Astrocyte (in vitro differentiated cells and primary cell): ENCODE data around the gene CYP2A6. TPM values are rescaled to one million over a fixed set of nuclear protein-coding genes. Genes with fewer than 3 reads are reported as not detected.
"Not testable (repeated sequence)": the region's sequence is repeated elsewhere in the genome, so short reads cannot be mapped to it uniquely, and the experiment has no call there.

ENCODE experiments used
- DNase-seq: peaks from one replicate; pipeline ENCODE4 v3.0.0-alpha.2; 2010; ENCODE audit warnings: low read depth
- FAIRE-seq: peaks from 2 replicates; lab custom pipeline; 2011; peaks lifted over from hg19 to GRCh38; lab: Jason Lieb, UNC
- H2AFZ ChIP-seq: 2 replicates; pipeline ENCODE4 v1.6.0; 2012; ENCODE audit warnings: low read depth, low read length, inconsistent platforms
- H3K27ac ChIP-seq: 2 replicates; pipeline ENCODE4 v1.5.1; 2011; ENCODE audit warnings: low read depth, low read length, inconsistent platforms
- H3K27me3 ChIP-seq: 2 replicates; pipeline ENCODE4 v1.6.0; 2011; ENCODE audit warnings: low read length, inconsistent platforms; ENCODE audit not compliant: insufficient read depth
- H3K36me3 ChIP-seq: 2 replicates; pipeline ENCODE4 v1.5.1; 2011; ENCODE audit warnings: low read length, inconsistent platforms; ENCODE audit not compliant: insufficient read depth
- H3K4me1 ChIP-seq: 2 replicates; pipeline ENCODE4 v1.5.1; 2011; ENCODE audit warnings: low read length, inconsistent platforms; ENCODE audit not compliant: insufficient read depth
- H3K4me2 ChIP-seq: 2 replicates; pipeline ENCODE4 v1.6.0; 2012; ENCODE audit warnings: low read length, inconsistent platforms
- H3K4me3 ChIP-seq: 2 replicates; pipeline ENCODE4 v1.5.1; 2011; ENCODE audit warnings: low read depth, mild to moderate bottlenecking, low read length, inconsistent platforms; ENCODE audit not compliant: insufficient read depth
- H3K79me2 ChIP-seq: 2 replicates; pipeline ENCODE4 v1.6.0; 2012; ENCODE audit warnings: mild to moderate bottlenecking, low read length, inconsistent platforms; ENCODE audit not compliant: insufficient read depth
- H3K9ac ChIP-seq: 2 replicates; pipeline ENCODE4 v1.6.0; 2012; ENCODE audit warnings: mild to moderate bottlenecking, low read length, inconsistent platforms
- H3K9me3 ChIP-seq: 2 replicates; pipeline ENCODE4 v1.5.1; 2012; ENCODE audit warnings: low read depth, mild to moderate bottlenecking, low read length, inconsistent platforms; ENCODE audit not compliant: insufficient read depth
- H4K20me1 ChIP-seq: 2 replicates; pipeline ENCODE4 v1.6.0; 2012; ENCODE audit warnings: low read length, inconsistent platforms; ENCODE audit not compliant: insufficient read depth
- H3K27ac Mint-ChIP-seq: one replicate; pipeline ENCODE4 v1.8.0; 2021; ENCODE audit warnings: mild to moderate bottlenecking, mixed read lengths; ENCODE audit not compliant: unreplicated experiment
- H3K27me3 Mint-ChIP-seq: one replicate; pipeline ENCODE4 v1.8.0; 2021; ENCODE audit warnings: low read depth, mixed read lengths; ENCODE audit not compliant: unreplicated experiment
- H3K36me3 Mint-ChIP-seq: one replicate; pipeline ENCODE4 v1.8.0; 2021; ENCODE audit warnings: low read depth, mixed read lengths; ENCODE audit not compliant: unreplicated experiment
- H3K4me1 Mint-ChIP-seq: one replicate; pipeline ENCODE4 v1.8.0; 2021; ENCODE audit warnings: low read depth, mixed read lengths; ENCODE audit not compliant: unreplicated experiment
- H3K4me3 Mint-ChIP-seq: one replicate; pipeline ENCODE4 v1.8.0; 2021; ENCODE audit warnings: mild to moderate bottlenecking, moderate library complexity, mixed read lengths; ENCODE audit not compliant: unreplicated experiment
- H3K9me3 Mint-ChIP-seq: one replicate; pipeline ENCODE4 v1.8.0; 2021; ENCODE audit warnings: mild to moderate bottlenecking, mixed read lengths; ENCODE audit not compliant: unreplicated experiment
- CTCF ChIP-seq: IDR thresholded peaks from 2 replicates; pipeline ENCODE4 v1.5.1; 2011; ENCODE audit warnings: low read depth, mild to moderate bottlenecking, inconsistent platforms, low read length, moderate library complexity; ENCODE audit not compliant: insufficient read depth
- EZH2 ChIP-seq: IDR thresholded peaks from 2 replicates; pipeline ENCODE4 v1.6.1; 2012; ENCODE audit warnings: mild to moderate bottlenecking, low read length, inconsistent platforms; ENCODE audit not compliant: insufficient read depth
- total RNA-seq: library from RNA; stranded (reverse); gene quantifications from 2 replicates; pipeline ENCODE4 v1.2.1, GENCODE V29; 2021

Gene CYP2A6
- total RNA-seq, 1 donor from 2014 or later = not detected

DNA sequence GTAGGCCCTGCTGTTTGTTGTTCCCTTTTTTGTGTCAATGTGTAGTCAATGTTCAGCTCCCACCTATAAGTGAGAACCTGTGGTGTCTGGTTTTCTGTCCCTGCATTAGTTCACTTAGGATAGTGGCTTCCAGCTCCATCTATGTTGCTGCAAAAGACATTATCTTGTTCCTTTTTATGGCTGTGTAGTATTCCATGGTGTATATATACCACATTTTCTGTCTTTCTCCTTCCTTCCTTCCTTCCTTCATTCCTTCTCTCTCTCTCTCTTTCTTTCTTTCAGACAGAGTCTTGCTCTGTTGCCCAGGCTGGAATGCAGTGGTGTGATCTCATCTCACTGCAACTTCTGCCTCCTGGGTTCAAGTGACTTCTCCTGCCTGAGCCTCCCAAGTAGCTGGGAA is 21.0 kb downstream of the CYP2A6 start:
- H2AFZ ChIP-seq = no peak overlapping the region
- no peaks in the 10 kb centered on the region for H3K27me3 Mint-ChIP-seq
- FAIRE-seq (no peak), DNase-seq (no peak)
- peaks cover 14% of the 10 kb centered on the region for H3K36me3 Mint-ChIP-seq
- no peak overlapping the region for H3K27ac Mint-ChIP-seq
- H3K4me1 ChIP-seq = no peaks in the 10 kb centered on the region
- no peak overlapping the region for H3K27ac ChIP-seq
- H3K9me3 ChIP-seq = no peaks in the 10 kb centered on the region
- peaks cover 8% of the 10 kb centered on the region for H3K9me3 Mint-ChIP-seq
- TF ChIP-seq EZH2 (no peak), CTCF (no peak)
- H3K4me2 ChIP-seq = no peak overlapping the region
- no peaks in the 10 kb centered on the region for H3K36me3 ChIP-seq
- no peak overlapping the region for H3K4me3 Mint-ChIP-seq
- no peaks in the 10 kb centered on the region for H4K20me1 ChIP-seq
- H3K27me3 ChIP-seq = no peaks in the 10 kb centered on the region
- peaks cover 7% of the 10 kb centered on the region for H3K4me1 Mint-ChIP-seq
- H3K79me2 ChIP-seq = no peaks in the 10 kb centered on the region
- no peak overlapping the region for H3K9ac ChIP-seq
- H3K4me3 ChIP-seq = no peak overlapping the region

- FAIRE-seq (no peak), DNase-seq (no peak)
- no peaks in the 10 kb centered on the region for H3K27me3 Mint-ChIP-seq
- H3K27ac Mint-ChIP-seq = no peak overlapping the region
- H3K4me2 ChIP-seq = no peak overlapping the region
- H3K4me1 Mint-ChIP-seq = peaks cover 17% of the 10 kb centered on the region
- H3K9me3 ChIP-seq = no peaks in the 10 kb centered on the region
- no peak overlapping the region for H2AFZ ChIP-seq
- H3K36me3 Mint-ChIP-seq = peaks cover 18% of the 10 kb centered on the region
- H3K4me3 Mint-ChIP-seq = no peak overlapping the region
- no peaks in the 10 kb centered on the region for H3K27me3 ChIP-seq
- no peak overlapping the region for H3K9ac ChIP-seq
- peaks cover 10% of the 10 kb centered on the region for H3K9me3 Mint-ChIP-seq
- no peaks in the 10 kb centered on the region for H3K4me1 ChIP-seq
- TF ChIP-seq EZH2 (no peak), CTCF (no peak)
- H3K79me2 ChIP-seq = no peaks in the 10 kb centered on the region
- H3K27ac ChIP-seq = no peak overlapping the region
- no peak overlapping the region for H3K4me3 ChIP-seq
- no peaks in the 10 kb centered on the region for H4K20me1 ChIP-seq
- no peaks in the 10 kb centered on the region for H3K36me3 ChIP-seq
Observed at GRCh38 chr19:40827386-40828247, 22.6 kb downstream of the CYP2A6 start.

DNA sequence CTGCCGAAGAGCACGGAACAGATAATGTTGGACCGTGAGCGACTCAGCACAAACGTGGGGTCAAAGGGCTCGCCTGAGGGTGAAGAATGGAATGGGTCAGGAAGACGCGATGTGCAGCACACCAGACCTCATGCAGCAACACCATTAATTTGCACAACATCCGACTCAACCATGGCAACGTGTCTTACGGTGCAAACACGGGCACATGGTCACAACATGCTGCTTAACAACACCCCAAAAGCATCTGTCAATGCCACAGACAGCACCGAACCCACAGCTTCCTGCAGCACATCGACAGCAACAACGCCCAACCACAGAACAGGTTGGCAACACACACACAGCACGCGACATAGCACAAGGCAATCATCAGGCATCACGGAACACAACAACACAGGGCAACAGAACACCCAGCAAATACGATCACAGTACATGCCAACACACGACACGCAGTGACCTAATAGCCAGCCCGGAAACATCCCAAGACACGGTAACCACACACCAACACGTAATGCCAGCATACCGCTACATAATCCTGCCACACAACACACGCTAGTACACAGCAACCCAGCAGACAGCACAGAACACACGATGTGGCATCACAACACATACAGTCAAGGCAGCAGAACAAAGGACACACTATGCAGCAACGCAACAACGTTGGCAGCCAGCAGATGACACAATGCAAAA is 23.4 kb downstream of the CYP2A6 start:
- peaks cover 10% of the 10 kb centered on the region for H3K9me3 Mint-ChIP-seq
- not testable (repeated sequence) for H4K20me1 ChIP-seq, H3K27me3 Mint-ChIP-seq, H3K27ac ChIP-seq, H3K27ac Mint-ChIP-seq, DNase-seq, H3K4me3 Mint-ChIP-seq, H3K9me3 ChIP-seq, H3K4me3 ChIP-seq, H2AFZ ChIP-seq, H3K27me3 ChIP-seq, H3K9ac ChIP-seq, H3K79me2 ChIP-seq, H3K36me3 ChIP-seq, FAIRE-seq, H3K4me2 ChIP-seq, H3K4me1 ChIP-seq
- peaks cover 18% of the 10 kb centered on the region for H3K36me3 Mint-ChIP-seq
- peaks cover 19% of the 10 kb centered on the region for H3K4me1 Mint-ChIP-seq

DNA sequence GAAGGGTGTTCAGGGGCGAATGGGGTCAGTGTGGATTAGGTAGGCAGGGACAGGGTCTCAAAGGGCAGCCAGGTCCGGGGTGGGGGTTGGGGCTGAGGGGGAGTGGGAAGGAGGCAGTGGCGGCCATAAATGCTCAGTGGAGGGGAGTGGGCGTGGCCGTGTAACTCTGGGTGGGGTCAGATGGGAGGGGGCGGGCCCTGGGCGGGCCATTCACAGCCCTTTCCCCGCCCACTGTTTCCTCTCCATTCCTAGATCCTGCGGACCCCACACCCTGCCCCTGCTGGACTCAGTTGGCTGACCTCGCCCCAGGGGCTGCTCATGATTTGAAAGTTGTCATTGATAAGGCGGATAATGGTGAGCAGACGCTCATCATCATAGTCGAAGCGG is 23.9 kb downstream of the CYP2A6 start:
- H3K9ac ChIP-seq, H4K20me1 ChIP-seq, H3K4me1 ChIP-seq, H3K27ac Mint-ChIP-seq, H3K27me3 ChIP-seq, H3K4me2 ChIP-seq, H3K4me3 ChIP-seq, H3K27ac ChIP-seq, H3K27me3 Mint-ChIP-seq, H3K36me3 ChIP-seq, FAIRE-seq, DNase-seq, H3K9me3 ChIP-seq, H2AFZ ChIP-seq, H3K79me2 ChIP-seq, H3K4me3 Mint-ChIP-seq: not testable (repeated sequence)
- Mint-ChIP-seq H3K9me3 (peaks cover 10% of the 10 kb centered on the region), H3K4me1 (peaks cover 18% of the 10 kb centered on the region), H3K36me3 (peaks cover 18% of the 10 kb centered on the region)
